NCI-H146 treated with DMSO at 0.1 percent for 48 hours (cell line): Measurements from ENCODE around the gene SFXN3.

Experiments
- DNase-seq: peaks from one replicate; lab custom pipeline; 2025; ENCODE audit not compliant: unreplicated experiment; lab: John Stamatoyannopoulos, UW

SFXN3 gene

DNA sequence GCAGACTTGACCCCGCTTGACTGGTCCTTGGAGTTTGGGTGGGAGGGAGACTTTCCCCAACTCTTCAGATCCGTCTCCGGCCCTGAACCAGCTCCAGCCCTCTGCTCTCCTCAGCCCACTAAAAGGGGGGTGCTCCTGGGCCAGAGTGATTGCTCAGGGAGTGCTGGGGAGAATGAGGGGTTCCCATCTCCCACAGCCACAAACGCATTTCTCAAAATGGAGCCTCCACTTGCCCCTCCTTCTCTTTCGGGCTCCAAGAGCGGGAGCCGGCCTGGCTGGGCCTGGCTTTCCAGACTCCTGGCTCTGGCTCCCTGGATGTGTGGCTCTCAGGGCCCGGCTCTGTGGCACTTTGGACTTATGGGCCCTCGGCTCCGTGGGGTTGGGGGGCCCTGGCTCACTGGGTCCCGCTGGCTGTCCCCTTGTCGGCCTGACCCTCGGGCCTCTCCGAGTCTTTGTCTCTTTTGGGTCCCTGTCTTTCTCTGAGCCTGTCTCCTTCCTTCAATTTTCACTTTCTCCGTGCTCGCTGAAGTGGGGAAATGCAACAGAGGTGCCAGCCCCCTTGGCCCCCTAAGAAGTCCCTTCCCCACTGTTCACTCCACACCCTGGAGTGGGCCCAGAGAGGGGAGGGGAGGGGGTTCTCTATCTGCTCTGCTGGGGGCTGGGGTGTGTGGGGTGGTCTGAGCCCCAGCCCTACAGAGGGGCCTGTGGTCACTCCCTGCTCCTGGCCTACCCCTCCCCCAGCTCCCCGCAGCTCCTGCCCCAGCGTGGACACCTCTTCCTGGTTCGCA, 30.7 kb upstream of the SFXN3 start:
- no peak for DNase-seq

DNA sequence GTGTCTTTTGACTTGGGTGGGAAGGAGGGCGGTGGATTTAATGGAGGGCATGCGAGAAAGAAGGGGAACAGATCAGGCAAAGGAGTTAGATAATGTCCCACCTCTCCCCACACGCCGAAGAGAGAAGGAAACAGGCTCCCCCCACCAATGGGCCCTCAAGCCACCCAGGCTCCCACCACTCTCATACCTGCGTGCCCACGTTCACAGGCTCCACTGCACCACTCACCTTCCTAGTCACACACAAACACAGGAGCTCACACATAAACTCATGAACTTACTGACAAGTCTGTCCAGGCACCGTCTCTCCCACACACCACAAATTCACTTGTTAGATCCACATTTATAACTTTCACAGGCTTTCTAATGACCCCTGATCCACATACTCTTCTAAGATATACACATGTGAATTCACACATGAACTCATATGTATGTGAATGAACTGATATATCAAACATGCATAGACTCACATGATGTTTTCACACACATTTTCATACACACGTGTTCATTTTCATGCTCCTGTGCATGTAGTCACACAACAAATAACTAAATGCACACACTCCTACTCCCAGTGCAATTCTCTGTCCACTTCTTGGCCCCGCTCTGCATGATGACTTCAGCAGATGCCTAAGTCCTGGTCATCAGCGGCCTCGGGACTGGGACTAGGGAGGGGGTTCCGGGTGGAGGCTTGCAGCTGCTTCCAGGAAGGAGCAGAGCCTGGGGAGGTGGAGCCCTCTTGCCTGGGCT, 29.9 kb upstream of the SFXN3 start:
- no peak for DNase-seq

DNA sequence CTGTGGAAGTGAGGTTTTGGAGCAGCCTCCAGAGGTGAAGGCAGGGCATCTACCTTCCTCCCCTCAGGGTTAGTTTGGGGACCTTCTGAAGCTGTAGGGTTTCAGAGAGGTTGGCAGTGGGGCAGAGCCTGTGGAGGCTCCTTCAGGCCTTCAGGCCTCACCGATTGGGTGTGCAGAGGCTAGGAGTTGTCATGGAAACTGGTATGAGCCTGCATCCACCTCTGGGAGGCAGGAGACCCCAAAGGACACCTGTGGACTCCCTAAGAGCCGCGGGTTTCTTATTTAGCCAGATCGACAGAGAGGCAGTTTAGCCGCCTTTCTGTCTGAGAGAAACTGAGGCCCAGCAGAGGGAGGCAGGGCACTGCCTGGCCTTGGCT, 29.4 kb upstream of the SFXN3 start:
- no peak for DNase-seq

DNA sequence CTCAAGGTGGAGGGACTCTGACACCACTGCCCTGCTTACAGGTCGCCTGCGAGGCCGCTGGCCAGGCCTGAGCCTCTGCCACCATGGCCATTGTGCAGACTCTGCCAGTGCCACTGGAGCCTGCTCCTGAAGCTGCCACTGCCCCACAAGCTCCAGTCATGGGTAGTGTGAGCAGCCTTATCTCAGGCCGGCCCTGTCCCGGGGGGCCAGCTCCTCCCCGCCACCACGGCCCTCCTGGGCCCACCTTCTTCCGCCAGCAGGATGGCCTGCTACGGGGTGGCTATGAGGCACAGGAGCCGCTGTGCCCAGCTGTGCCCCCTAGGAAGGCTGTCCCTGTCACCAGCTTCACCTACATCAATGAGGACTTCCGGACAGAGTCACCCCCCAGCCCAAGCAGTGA, 28.6 kb upstream of the SFXN3 start:
- DNase-seq: no peak

DNA sequence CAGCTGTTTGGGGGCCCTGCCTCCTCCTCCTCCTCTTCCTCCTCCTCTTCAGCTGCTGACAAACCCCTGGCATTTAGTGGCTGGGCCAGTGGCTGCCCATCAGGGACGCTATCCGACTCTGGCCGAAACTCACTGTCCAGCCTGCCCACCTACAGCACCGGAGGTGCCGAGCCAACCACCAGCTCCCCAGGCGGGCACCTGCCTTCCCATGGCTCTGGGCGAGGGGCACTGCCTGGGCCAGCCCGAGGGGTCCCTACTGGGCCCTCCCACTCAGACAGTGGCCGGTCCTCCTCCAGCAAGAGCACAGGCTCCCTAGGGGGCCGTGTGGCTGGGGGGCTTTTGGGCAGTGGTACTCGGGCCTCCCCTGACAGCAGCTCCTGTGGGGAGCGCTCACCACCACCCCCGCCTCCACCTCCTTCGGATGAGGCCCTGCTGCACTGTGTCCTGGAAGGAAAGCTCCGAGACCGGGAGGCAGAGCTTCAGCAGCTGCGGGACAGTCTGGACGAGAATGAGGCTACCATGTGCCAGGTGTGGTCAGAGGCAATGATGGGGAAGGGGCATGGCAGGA, 27.3 kb upstream of the SFXN3 start:
- no peak for DNase-seq

- DNase-seq: no peak
These were observed 25.7 kb upstream of the SFXN3 start for GRCh38 chr10:101005361-101005760.

- DNase-seq: no peak
These were observed 25.0 kb upstream of the SFXN3 start for GRCh38 chr10:101005869-101006567.

- DNase-seq: no peak
These were observed 24.4 kb upstream of the SFXN3 start for GRCh38 chr10:101006593-101007098.

GRCh38 chr10:101007099-101007711, 23.8 kb upstream of the SFXN3 start:
- no peak for DNase-seq

DNA sequence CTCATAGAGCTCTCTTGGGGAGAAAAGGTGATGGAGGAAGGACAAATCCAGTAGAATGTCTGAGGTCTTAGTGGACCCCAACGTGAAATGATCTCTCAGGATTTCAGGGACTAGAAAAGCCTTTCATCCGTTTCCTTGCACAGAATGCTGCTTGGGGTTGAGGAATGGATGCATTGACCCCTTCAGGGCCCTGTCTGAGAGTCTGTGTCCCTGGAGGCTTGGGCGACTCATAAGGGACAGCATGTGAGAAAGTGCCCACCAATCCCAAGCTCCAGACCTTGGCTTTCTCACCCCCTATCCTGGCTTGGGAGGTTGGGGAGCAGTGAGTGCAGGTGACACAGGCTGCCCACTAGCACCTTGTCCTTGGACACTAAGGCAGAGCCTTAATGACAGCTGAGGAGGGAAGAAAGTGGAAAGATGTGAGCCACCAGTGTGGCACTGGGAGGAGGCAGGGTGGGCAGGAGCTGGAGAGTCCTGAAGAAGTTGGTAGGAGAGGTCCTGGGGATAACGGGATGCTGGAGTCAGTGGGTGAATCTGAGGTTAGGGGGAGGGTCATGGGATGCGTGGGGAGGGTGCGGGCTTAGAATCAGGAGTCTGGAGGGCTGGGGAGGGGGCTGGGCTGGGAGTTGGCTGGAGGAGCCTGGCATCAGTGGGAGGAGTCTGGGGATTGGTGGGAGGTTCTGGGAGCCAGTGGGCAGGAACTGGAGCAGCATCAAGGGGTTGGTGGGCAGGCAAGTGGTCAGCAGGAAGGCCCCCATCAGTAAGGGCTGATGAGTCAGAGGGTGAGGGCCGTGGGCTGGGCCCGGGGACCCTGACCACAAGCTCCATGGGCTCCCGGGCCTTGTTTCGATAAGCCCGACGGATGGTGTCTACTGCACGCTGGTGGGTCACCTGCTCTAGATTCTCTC, 22.9 kb upstream of the SFXN3 start:
- DNase-seq: no peak

DNA sequence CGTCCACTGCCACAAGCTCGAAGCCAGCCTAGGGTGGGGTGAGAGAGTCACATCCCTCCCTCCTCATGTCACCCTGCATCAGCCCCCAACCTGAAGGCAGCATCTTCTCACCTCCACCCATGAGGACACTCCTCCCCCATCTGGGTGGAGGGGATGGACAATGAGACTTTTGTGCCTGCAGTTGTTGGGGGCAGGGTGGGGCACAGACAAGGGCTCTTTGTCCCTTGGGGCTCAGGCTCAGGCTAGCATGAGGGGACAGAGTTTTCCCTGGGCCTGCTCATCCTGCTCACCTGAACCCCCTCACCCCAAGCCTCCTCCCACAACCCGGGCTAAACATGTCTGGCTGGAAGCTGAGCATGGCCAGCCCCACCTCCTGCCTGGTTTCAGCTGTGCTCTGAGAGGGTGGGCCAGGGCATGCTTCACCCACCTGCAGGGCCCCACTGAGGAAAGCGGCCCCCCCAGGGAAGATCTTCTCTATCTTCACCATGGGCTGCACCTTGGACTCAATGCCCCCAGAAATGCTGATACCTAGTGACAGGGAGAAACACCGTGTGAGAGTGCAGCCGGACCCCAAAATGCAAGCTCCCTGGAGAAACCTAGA, 22.1 kb upstream of the SFXN3 start:
- DNase-seq: no peak

GRCh38 chr10:101010329-101010728, 20.7 kb upstream of the SFXN3 start:
- no peak for DNase-seq

- DNase-seq: no peak
These were observed 19.3 kb upstream of the SFXN3 start for GRCh38 chr10:101011517-101012423.

- DNase-seq: peak; percentile 50
These were observed 18.3 kb upstream of the SFXN3 start for GRCh38 chr10:101012525-101013364.

- DNase-seq: no peak
These were observed 17.6 kb upstream of the SFXN3 start for GRCh38 chr10:101013365-101013825.

DNA sequence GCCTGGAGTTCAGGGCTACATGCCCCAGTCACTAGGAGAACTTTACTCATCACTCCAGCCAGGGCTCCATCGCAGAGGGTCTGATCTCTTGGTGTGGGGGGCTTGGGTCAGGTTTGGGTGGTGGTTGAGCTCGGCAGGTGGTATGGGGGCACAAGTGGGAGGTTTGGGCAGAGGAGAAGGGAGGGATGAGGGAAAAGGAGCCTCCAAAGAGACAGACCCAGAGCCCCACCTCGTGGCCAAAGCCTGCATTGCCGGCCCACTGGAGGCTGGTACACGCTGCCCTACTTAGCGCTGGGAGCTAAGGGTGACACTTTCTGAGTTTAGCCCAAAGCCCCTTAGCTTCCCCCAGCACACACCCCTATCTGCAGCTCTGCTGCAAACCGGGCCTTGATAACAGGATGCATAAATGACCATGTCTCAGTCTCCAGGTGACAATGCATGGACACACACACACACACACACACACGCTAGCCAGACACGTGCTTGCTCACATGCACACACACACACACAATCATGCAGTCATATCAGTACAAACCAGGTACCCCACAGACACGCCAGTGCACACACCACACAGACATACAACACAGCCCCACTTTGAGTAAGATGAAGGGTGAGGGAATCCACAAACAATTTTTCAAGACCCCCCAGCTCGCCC, 16.7 kb upstream of the SFXN3 start:
- peak; percentile 40 for DNase-seq

DNA sequence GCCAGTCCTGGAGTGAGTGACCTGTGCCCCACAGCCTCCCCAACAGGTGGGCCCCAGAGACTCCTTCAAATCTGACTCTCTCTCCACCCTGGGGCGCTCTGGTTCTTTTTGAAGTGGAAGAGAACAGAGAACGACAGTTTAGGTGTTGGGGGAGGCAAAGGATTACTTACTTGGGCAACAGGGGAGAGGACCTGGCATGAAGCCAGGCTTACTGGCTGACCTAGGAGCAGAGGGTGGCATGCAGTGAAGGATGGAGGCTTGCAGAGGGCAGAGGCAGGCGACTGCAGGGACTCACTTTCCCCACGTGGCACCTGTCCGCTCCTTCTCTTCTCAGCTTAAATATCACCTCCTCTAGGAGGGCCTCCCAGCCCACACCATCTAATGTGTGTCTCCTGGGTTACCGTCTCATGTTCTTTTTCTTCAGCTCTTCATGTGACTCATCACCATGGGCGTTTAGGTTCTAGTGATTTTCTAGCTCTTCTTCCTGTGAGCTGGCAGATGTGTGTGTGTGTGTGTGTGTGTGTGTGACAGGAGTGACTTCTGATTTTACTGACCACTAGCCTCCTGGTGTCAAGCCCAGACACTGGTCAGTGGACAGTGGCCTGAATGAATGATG, 16.0 kb upstream of the SFXN3 start:
- DNase-seq: no peak
